ENCODE results near the gene PECR.

DNA sequence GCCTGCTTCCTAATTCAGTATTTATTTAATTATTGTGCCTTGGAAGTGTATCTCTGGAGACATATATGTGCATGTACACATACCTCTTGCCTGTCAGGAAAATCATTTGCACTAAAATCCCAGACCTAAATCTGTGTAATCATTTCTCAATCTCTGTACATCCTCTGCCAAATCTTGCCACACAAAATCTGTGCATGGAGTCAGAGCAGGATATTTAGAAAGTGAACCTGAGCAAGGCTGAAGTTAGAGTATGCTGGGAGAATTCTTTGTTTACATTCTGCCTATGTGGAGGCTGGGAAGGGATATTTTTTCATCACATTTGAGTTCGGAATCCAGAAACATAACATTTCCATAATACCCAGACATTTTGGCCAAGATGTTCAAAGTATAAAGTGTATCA, 36.9 kb upstream of the PECR start:
- TF ChIP-seq, protein P1, sequence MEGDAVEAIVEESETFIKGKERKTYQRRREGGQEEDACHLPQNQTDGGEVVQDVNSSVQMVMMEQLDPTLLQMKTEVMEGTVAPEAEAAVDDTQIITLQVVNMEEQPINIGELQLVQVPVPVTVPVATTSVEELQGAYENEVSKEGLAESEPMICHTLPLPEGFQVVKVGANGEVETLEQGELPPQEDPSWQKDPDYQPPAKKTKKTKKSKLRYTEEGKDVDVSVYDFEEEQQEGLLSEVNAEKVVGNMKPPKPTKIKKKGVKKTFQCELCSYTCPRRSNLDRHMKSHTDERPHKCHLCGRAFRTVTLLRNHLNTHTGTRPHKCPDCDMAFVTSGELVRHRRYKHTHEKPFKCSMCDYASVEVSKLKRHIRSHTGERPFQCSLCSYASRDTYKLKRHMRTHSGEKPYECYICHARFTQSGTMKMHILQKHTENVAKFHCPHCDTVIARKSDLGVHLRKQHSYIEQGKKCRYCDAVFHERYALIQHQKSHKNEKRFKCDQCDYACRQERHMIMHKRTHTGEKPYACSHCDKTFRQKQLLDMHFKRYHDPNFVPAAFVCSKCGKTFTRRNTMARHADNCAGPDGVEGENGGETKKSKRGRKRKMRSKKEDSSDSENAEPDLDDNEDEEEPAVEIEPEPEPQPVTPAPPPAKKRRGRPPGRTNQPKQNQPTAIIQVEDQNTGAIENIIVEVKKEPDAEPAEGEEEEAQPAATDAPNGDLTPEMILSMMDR (IDR thresholded peaks at IDR 0.05), result no peak
- TF ChIP-seq POLR2AphosphoS5 (IDR thresholded peaks at IDR 0.05), result no peak

Data from breast epithelium (tissue), 3 donors.